Central memory CD8-positive, alpha-beta T cell (primary cell): ENCODE data around the gene GFPT1.

Experiments
- ATAC-seq: fragments of 150-1000 bp; cut with Tn5 transposase; replicated peaks from 2 replicates; pipeline ENCODE4 v1.10.0; 2022; ENCODE audit warnings: mild to moderate bottlenecking, moderate FRiP score, moderate number of reproducible peaks; ENCODE audit not compliant: poor library complexity, severe bottlenecking; ENCODE audit errors: extremely low read depth
- DNase-seq, 2 donors: peaks; one replicate each; pipeline ENCODE4 v3.0.0; 2021; ENCODE audit warnings: low spot score in 2 of 2
- H3K27ac Mint-ChIP-seq: one replicate; pipeline ENCODE4 v1.8.0; 2022; ENCODE audit warnings: low read depth, mild to moderate bottlenecking, moderate library complexity, mixed read lengths
- H3K27me3 Mint-ChIP-seq: one replicate; pipeline ENCODE4 v1.8.0; 2022; ENCODE audit warnings: mixed read lengths
- H3K36me3 Mint-ChIP-seq: one replicate; pipeline ENCODE4 v1.8.0; 2022; ENCODE audit warnings: mild to moderate bottlenecking, moderate library complexity, mixed read lengths; ENCODE audit not compliant: insufficient read depth
- H3K4me1 Mint-ChIP-seq: one replicate; pipeline ENCODE4 v1.8.0; 2022; ENCODE audit warnings: mixed read lengths
- H3K4me3 Mint-ChIP-seq: one replicate; pipeline ENCODE4 v1.8.0; 2022; ENCODE audit warnings: mild to moderate bottlenecking, moderate library complexity, mixed read lengths
- H3K9me3 Mint-ChIP-seq: one replicate; pipeline ENCODE4 v1.8.0; 2022; ENCODE audit warnings: mixed read lengths

Gene GFPT1

DNA sequence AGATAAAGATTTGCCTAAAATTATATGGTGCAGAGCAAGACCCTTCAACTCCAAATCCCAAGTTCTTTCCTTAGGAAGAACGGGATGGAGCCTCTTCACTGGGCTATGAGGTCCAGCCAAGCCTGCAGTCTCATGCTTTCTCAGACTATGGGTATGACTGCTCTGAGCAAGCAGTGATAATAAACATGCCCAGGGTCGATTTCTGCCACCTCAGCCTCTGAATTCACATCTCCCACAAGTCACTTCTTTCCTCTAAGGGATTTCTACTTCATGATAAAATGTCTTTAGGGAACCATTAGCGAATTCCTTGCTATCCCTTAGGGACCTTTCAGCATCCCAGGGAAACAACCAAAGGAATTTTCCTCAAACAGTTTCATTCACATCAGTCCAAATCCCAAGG is 94.8 kb downstream of the GFPT1 start:
- ATAC-seq (no peak), DNase-seq (no peak)
- H3K27me3 Mint-ChIP-seq: peaks cover 26% of the 10 kb centered on the region
- no peak overlapping the region for H3K4me3 Mint-ChIP-seq
- H3K9me3 Mint-ChIP-seq: no peaks in the 10 kb centered on the region
- H3K4me1 Mint-ChIP-seq: no peaks in the 10 kb centered on the region
- no peaks in the 10 kb centered on the region for H3K36me3 Mint-ChIP-seq
- H3K27ac Mint-ChIP-seq: no peak overlapping the region

GRCh38 chr2:69291721-69292120 is 95.3 kb downstream of the GFPT1 start:
- DNase-seq (no peak), ATAC-seq (no peak)
- no peaks in the 10 kb centered on the region for H3K4me1 Mint-ChIP-seq
- H3K27me3 Mint-ChIP-seq: peaks cover 26% of the 10 kb centered on the region
- no peak overlapping the region for H3K27ac Mint-ChIP-seq
- H3K4me3 Mint-ChIP-seq: no peak overlapping the region
- no peaks in the 10 kb centered on the region for H3K9me3 Mint-ChIP-seq
- no peaks in the 10 kb centered on the region for H3K36me3 Mint-ChIP-seq

DNA sequence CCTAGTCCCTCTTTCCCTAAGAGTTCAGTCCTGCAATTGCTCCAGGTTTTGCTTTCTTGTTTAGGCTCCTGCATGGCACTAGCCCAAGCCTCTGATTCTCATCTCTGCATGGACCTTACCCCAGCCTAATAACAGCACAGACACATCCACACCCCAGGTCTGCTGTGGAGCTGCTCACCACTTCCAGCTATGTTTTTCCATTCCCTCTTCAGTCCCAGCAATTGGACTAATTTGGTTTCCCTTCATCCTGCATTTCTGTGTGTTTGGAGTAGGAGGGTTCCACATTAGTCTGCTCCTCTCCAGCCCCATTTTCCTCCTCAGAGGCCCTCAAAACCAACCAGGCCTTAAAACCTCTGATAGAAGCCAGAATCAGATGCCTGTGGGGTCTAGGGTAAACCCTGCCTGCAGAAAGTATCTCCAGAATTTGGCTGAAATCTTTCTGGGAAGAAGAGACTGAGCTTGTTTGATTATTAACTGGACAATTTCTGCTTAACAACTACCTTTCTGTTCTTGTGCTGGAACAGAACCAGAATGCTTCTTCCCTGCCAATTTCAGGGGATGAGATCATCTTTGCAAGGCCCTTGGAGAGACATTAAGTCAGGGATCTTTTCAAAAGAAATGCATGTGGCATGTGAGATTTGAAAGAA is 95.9 kb downstream of the GFPT1 start:
- DNase-seq (no peak), ATAC-seq (no peak)
- H3K27ac Mint-ChIP-seq: no peak overlapping the region
- H3K27me3 Mint-ChIP-seq: peaks cover 26% of the 10 kb centered on the region
- no peaks in the 10 kb centered on the region for H3K36me3 Mint-ChIP-seq
- no peaks in the 10 kb centered on the region for H3K4me1 Mint-ChIP-seq
- H3K9me3 Mint-ChIP-seq: no peaks in the 10 kb centered on the region
- no peak overlapping the region for H3K4me3 Mint-ChIP-seq

DNA sequence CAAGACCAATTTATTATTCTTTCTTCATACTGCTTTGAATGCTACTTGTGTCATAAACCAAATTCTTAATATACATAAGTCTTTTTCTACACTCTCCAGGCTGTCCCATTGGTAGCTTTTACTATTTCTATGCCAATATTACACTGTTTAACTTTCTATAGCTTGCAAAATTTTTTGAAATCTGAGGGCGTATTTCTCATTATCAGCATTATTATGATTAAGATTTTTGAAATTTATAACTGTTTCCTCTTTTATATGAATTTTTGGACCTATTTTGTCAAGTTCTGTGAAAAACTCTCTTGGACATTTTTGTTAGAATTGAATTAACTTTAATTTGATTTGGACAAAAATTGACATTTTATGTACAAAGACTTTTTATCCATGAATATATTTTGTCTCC is 98.6 kb downstream of the GFPT1 start:
- Mint-ChIP-seq H3K27ac (no peak overlapping the region), H3K4me3 (no peak overlapping the region), H3K27me3 (peaks cover 15% of the 10 kb centered on the region), H3K4me1 (no peaks in the 10 kb centered on the region), H3K36me3 (no peaks in the 10 kb centered on the region), H3K9me3 (no peaks in the 10 kb centered on the region)
- ATAC-seq (no peak), DNase-seq (no peak)

DNA sequence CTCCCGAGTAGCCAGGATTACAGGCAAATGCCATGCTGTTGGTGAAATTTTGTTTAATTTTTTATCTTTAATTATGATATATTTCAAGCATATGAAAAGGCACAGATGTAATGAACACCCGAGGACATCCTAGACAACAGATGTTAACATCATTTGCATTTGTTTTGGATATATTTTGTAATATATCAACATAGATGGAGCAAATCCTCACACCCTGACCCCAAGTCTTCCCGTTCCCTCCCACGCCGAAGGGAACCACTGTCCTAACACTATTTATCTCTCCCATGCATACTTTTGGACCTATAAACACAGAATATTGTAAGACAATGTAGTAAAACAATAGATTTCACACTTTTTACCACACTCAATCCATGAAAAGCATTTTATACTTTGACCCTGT is 99.5 kb downstream of the GFPT1 start:
- H3K36me3 Mint-ChIP-seq: no peaks in the 10 kb centered on the region
- no peaks in the 10 kb centered on the region for H3K4me1 Mint-ChIP-seq
- ATAC-seq (no peak), DNase-seq (no peak)
- H3K9me3 Mint-ChIP-seq: no peaks in the 10 kb centered on the region
- no peak overlapping the region for H3K4me3 Mint-ChIP-seq
- H3K27me3 Mint-ChIP-seq: peaks cover 15% of the 10 kb centered on the region
- no peak overlapping the region for H3K27ac Mint-ChIP-seq

DNA sequence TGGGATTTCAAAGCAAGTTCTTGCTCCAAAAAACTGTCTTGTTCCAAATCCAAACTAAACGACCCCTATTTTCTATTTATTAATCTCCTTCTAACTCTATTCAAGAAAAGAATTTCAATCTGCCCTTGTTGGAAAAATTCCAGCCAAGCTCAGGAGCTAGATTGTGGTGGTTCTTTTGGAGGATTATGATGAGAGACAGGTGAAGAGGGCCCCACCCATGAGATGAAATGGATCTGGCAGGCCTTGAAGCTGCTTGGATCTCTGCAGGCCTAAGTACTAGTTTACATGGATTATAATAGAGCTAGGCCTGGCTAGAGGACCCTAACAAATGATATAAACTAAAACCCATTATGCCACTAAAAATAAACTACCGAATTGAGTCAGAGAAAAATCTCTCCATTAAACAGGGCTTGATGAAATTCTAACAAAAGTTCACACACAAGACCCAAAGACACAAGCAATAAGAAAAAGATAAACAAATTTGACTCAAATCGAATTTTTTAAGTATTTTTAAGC is 101.6 kb downstream of the GFPT1 start:
- no peaks in the 10 kb centered on the region for H3K4me1 Mint-ChIP-seq
- DNase-seq: no peak

DNA sequence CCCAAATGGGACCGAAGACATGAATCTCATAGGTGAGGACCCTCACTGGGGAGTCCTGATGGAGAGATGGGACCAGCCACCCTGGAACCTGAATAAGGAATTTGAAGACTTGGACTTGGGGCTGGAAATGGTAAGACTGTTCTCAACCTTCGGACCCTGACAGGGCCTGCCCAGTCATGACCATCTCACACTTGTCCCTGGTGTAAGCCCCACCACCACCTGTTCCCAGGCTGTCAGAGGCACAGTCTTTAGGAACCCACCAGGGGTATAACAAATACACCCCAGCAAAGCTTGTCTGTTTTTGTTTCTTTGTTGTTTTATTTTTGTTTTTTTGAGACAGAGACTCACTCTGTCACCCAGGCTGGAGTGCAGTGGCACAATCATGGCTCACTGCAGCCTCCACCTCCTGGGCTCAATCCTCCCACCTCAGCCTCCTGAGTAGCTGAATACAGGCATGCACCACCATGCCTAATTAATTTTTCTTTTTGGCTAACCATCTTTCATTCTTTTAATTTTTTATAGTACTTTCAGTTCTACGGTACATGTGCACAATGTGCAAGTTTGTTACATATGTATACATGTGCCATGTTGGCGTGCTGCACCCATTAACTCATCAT is 106.1 kb downstream of the GFPT1 start:
- H3K4me1 Mint-ChIP-seq: no peaks in the 10 kb centered on the region
- no peak for ATAC-seq
- H3K4me3 Mint-ChIP-seq: no peak overlapping the region
- no peak overlapping the region for H3K27ac Mint-ChIP-seq
- H3K36me3 Mint-ChIP-seq: peaks cover 2% of the 10 kb centered on the region
- H3K9me3 Mint-ChIP-seq: no peaks in the 10 kb centered on the region
- no peak for DNase-seq
- H3K27me3 Mint-ChIP-seq: peaks cover 30% of the 10 kb centered on the region

More for the DNA sequence above, 101.6 kb downstream of the GFPT1 start:
- Mint-ChIP-seq H3K4me3 (no peak overlapping the region), H3K9me3 (no peaks in the 10 kb centered on the region), H3K27ac (no peak overlapping the region), H3K36me3 (no peaks in the 10 kb centered on the region), H3K27me3 (peaks cover 4% of the 10 kb centered on the region)
- ATAC-seq: no peak

DNA sequence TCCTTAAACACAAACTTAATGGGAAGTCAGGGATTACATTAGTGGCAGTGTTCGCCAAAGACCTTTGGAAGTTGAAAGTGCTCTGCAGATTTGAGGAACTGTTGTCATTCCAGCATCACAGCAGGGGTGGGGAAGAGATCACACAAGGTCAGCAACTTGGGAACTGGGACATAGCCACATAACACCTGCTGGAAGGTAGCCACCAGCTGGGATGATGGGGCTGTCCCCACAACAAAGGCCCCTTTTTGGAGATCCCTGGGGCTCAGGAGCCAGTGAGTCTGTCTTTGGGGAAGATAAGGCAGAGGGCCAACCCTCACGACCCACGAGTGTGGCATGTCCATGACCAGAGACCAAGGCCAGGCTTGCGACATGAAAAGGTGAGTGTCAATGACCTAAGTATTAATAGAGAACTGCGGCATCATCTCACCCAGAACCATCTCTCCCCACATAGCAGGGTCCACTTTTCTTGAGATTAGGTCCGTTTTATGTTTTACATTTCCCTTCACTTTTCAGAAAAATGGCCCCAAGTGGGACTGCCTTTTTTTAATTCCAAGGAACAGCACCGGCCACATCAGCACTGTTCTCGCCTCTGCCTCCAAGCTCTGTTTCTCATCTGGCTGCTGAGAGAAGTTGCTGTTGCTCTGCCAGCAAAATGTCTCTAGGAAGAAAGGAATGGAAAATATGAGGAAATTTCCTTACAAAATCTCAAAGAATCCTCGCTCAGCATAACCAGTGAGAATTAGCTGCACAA is 106.9 kb downstream of the GFPT1 start:
- Mint-ChIP-seq H3K27me3 (peaks cover 38% of the 10 kb centered on the region), H3K36me3 (peaks cover 2% of the 10 kb centered on the region), H3K9me3 (no peaks in the 10 kb centered on the region), H3K4me1 (no peaks in the 10 kb centered on the region), H3K4me3 (no peak overlapping the region), H3K27ac (no peak overlapping the region)
- no peak for DNase-seq
- no peak for ATAC-seq

GRCh38 chr2:69279211-69279610 is 107.8 kb downstream of the GFPT1 start:
- Mint-ChIP-seq H3K9me3 (no peaks in the 10 kb centered on the region), H3K27me3 (peaks cover 47% of the 10 kb centered on the region), H3K36me3 (peaks cover 2% of the 10 kb centered on the region), H3K4me1 (no peaks in the 10 kb centered on the region), H3K4me3 (no peak overlapping the region), H3K27ac (no peak overlapping the region)
- DNase-seq (no peak), ATAC-seq (no peak)

DNA sequence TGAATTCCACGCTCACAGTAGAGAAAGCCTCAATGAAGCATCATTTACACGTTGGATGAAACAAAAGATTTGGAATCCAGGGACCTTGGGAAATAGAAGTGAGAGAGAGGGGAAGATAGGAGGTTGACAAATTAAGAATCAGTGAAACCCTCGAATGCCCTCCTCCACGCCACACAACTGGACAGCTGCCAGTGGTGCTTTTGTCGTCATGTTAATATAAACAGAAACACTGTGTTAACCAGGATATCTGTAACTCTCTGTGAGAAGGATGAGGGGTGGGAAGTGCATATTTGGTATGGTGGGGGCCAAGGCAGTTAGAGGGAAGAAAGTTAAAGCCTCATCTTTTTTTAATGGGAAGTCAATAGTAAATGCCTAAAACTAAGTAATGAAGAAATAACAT is 108.7 kb downstream of the GFPT1 start:
- H3K4me1 Mint-ChIP-seq: no peaks in the 10 kb centered on the region
- DNase-seq (no peak), ATAC-seq (no peak)
- no peak overlapping the region for H3K27ac Mint-ChIP-seq
- peaks cover 55% of the 10 kb centered on the region for H3K27me3 Mint-ChIP-seq
- H3K9me3 Mint-ChIP-seq: no peaks in the 10 kb centered on the region
- no peak overlapping the region for H3K4me3 Mint-ChIP-seq
- H3K36me3 Mint-ChIP-seq: peaks cover 2% of the 10 kb centered on the region

GRCh38 chr2:69275490-69275889 is 111.5 kb downstream of the GFPT1 start:
- Mint-ChIP-seq H3K4me1 (no peaks in the 10 kb centered on the region), H3K4me3 (no peak overlapping the region), H3K36me3 (peaks cover 2% of the 10 kb centered on the region), H3K27me3 (peaks cover 79% of the 10 kb centered on the region), H3K27ac (no peak overlapping the region), H3K9me3 (no peaks in the 10 kb centered on the region)
- no peak for ATAC-seq
- no peak for DNase-seq

DNA sequence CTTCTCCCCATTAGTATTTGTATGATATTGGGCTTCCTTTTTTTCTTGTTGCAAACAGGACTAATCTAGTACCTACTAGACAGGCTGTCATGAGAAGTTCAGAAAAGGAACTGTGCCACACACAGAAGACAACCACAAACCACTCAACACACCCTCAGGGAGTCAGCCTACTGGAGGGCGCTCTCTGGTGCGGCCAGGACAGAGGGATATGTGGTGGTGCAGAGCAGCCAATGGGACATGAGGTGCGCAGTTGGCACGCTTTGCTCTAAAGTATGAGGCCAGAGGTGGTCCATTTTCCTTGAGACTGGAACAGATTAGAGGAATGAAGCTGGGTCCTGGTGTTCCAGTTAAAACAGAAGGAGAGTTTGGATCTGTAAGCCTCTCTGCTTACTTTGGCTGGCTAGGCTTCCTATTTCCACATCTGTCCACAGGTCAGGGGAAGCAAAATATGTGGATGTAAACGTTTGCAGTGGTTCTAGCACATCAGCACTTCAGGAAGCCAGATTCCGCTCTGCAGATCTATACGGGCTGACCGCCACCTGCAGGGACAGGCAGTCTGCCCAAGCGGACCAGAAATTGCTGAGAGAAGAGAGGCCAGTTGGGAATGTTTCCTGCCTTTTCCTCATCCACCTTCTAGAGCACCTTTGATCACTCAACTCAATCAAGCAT is 114.1 kb downstream of the GFPT1 start:
- Mint-ChIP-seq H3K27ac (no peak overlapping the region), H3K27me3 (peaks cover 78% of the 10 kb centered on the region), H3K4me3 (no peak overlapping the region), H3K4me1 (no peaks in the 10 kb centered on the region), H3K9me3 (no peaks in the 10 kb centered on the region), H3K36me3 (no peaks in the 10 kb centered on the region)
- ATAC-seq (peak; percentile 36), DNase-seq (no peak)
